ENCODE results near the gene RAB11FIP3.

The RAB11FIP3 gene

GRCh38 chr16:519425-519824 lies 94.0 kb downstream of the RAB11FIP3 start:
- no peak overlapping the region for H3K4me3 ChIP-seq (ENCODE audit: low read length)
- no peak for DNase-seq (ENCODE audit: low read depth)
- TF ChIP-seq CTCF (conservative IDR thresholded peaks at IDR 0.05; ENCODE audit: low read depth, low read length), result no peak

GRCh38 chr16:519841-520687 lies 94.6 kb downstream of the RAB11FIP3 start:
- H3K4me3 ChIP-seq (ENCODE audit: low read length), result no peak overlapping the region
- no peak for TF ChIP-seq CTCF (conservative IDR thresholded peaks at IDR 0.05; ENCODE audit: low read depth, low read length)
- DNase-seq (ENCODE audit: low read depth), result no peak

- no peak overlapping the region for H3K4me3 ChIP-seq (ENCODE audit: low read length)
- no peak for TF ChIP-seq CTCF (conservative IDR thresholded peaks at IDR 0.05; ENCODE audit: low read depth, low read length)
- DNase-seq (ENCODE audit: low read depth), result no peak
Measured at GRCh38 chr16:520847-521246, 95.4 kb downstream of the RAB11FIP3 start.

- DNase-seq (ENCODE audit: low read depth), result no peak
- H3K4me3 ChIP-seq (ENCODE audit: low read length), result no peak overlapping the region
- TF ChIP-seq CTCF (conservative IDR thresholded peaks at IDR 0.05; ENCODE audit: low read depth, low read length), result peak; percentile 28
Measured at GRCh38 chr16:521381-522210, 96.1 kb downstream of the RAB11FIP3 start.

- no peak for DNase-seq (ENCODE audit: low read depth)
- H3K4me3 ChIP-seq (ENCODE audit: low read length), result no peak overlapping the region
- TF ChIP-seq CTCF (conservative IDR thresholded peaks at IDR 0.05; ENCODE audit: low read depth, low read length), result no peak
Measured at GRCh38 chr16:522320-523096, 97.1 kb downstream of the RAB11FIP3 start.

GRCh38 chr16:523097-523741 lies 97.8 kb downstream of the RAB11FIP3 start:
- H3K4me3 ChIP-seq (ENCODE audit: low read length), result no peak overlapping the region
- no peak for TF ChIP-seq CTCF (conservative IDR thresholded peaks at IDR 0.05; ENCODE audit: low read depth, low read length)
- no peak for DNase-seq (ENCODE audit: low read depth)
